AG04450 (cell line): ENCODE data around the gene TTC34. TPM values are rescaled to one million over a fixed set of nuclear protein-coding genes. Genes with fewer than 3 reads are reported as not detected.

Source experiments
- CTCF ChIA-PET: fragments of 300-600, 350-600 bp; formaldehyde crosslinking; extraction: SDS; loops from one replicate; lab custom pipeline; 2022; ENCODE audit warnings: antibody characterized with exemption, inconsistent platforms; lab: Charles Lee
- POLR2A ChIA-PET: fragments of 350-600 bp; formaldehyde crosslinking; extraction: SDS; loops from one replicate; lab custom pipeline; 2021; ENCODE audit warnings: antibody characterized with exemption, inconsistent platforms; lab: Yijun Ruan, JAX
- DNase-seq: peaks from one replicate; pipeline ENCODE4 v3.0.0-alpha.2; 2011; ENCODE audit warnings: low read depth, low spot score
- H3K27ac ChIP-seq: one replicate; pipeline ENCODE4 v1.5.1; 2012; ENCODE audit warnings: low read depth, low read length, control low read depth
- H3K27me3 ChIP-seq: one replicate; pipeline ENCODE4 v1.6.0; 2012; ENCODE audit warnings: low read length; ENCODE audit not compliant: control insufficient read depth, insufficient read depth
- H3K4me3 ChIP-seq: 2 replicates; pipeline ENCODE4 v1.5.1; 2011; ENCODE audit warnings: mild to moderate bottlenecking, low read depth, low read length, control low read depth
- H3K9me3 ChIP-seq: 2 replicates; pipeline ENCODE4 v1.5.1; 2012; ENCODE audit warnings: low read length; ENCODE audit not compliant: control insufficient read depth, insufficient read depth
- polyA plus RNA-seq: library from polyadenylated mRNA; depleted of rRNA; stranded (reverse); fragments of >200 nt; gene quantifications from 2 replicates; pipeline ENCODE4 v1.2.3, GENCODE V29; 2011
- TF ChIP-seq, protein P1 (sequence below): IDR thresholded peaks from 2 replicates; pipeline ENCODE4 v1.5.1; 2011; ENCODE audit warnings: low read depth, low read length, control low read depth, inconsistent platforms

TTC34 gene
- polyA plus RNA-seq, 1 experiment, result 0.06 TPM

DNA sequence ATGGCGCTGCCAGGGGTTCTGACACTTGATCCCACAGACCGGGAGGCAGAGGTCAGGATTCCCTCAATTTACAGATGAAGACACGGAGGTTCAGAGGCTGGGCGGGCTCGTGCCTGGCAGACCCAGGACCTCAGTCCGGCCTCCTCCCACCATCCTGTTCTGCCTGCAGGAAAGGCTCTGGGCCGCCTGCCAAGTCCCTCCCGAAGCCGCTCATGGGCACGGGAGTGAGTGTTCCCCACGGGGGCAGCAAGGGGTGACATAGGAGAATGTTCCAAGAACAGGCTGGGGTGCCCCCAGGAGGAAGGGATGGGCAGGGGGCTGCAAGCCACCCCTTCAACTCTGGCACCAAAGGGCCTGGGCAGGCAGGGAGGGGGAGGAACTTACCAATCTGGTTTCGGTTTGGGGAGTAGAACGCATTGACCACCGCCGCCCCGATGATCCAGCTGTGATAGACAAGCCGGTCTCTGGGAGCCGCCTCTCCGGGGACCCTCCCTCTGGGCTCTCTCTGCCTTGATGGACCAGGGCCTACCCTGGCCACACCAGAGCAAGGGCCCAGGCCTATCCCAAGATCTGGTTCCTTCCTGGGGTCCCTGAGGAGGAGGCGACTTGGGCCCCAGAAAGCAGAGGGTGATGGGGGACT is 207.4 kb downstream of the TTC34 start:
- ChIA-PET POLR2A (no interaction called here), CTCF (no interaction called here)
- Histone ChIP-seq H3K4me3 (no peak overlapping the region; the same call in 1 of the 2 replicates), H3K27ac (no peak overlapping the region), H3K9me3 (no peaks in the 10 kb centered on the region; the same call in none of the 2 replicates), H3K27me3 (no peaks in the 10 kb centered on the region)
- TF ChIP-seq, protein P1, sequence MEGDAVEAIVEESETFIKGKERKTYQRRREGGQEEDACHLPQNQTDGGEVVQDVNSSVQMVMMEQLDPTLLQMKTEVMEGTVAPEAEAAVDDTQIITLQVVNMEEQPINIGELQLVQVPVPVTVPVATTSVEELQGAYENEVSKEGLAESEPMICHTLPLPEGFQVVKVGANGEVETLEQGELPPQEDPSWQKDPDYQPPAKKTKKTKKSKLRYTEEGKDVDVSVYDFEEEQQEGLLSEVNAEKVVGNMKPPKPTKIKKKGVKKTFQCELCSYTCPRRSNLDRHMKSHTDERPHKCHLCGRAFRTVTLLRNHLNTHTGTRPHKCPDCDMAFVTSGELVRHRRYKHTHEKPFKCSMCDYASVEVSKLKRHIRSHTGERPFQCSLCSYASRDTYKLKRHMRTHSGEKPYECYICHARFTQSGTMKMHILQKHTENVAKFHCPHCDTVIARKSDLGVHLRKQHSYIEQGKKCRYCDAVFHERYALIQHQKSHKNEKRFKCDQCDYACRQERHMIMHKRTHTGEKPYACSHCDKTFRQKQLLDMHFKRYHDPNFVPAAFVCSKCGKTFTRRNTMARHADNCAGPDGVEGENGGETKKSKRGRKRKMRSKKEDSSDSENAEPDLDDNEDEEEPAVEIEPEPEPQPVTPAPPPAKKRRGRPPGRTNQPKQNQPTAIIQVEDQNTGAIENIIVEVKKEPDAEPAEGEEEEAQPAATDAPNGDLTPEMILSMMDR, result no peak
- no peak for DNase-seq

DNA sequence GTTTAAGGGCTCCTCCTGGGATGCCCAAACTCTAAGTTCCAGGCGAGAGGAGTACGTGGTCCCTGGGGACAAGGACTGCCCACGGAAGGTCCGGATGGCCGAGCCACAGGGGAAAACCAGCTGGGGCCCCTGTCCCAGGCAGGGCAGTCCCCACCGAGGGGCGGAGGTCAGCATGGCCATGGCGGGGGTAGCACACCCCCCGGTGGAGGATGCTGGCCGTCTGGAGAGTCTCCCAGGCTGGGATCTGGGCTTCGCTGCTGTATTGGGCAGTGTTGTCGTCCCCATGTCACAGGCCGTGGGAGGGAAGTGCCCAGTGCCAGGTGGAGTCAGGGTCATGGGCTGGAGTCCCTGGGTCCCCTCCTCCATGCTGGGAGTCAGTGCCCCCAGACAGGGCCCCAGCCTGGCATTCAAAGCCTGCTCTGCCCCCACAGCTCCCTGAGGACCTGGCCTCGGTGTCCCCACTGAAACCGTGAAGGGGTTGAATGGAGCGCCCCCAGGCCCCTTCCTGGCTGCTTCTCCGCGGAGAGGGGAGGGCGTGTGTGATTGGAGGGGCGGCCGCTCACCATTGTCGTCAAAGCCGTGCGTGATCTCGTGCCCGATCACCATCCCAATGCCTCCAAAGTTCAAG is 208.1 kb downstream of the TTC34 start:
- Histone ChIP-seq H3K9me3 (no peaks in the 10 kb centered on the region; the same call in 1 of the 2 replicates), H3K4me3 (no peak overlapping the region), H3K27ac (no peak overlapping the region), H3K27me3 (no peaks in the 10 kb centered on the region)
- ChIA-PET CTCF (no interaction called here), POLR2A (no interaction called here)
- no peak for DNase-seq
- TF ChIP-seq, protein P1, result no peak

DNA sequence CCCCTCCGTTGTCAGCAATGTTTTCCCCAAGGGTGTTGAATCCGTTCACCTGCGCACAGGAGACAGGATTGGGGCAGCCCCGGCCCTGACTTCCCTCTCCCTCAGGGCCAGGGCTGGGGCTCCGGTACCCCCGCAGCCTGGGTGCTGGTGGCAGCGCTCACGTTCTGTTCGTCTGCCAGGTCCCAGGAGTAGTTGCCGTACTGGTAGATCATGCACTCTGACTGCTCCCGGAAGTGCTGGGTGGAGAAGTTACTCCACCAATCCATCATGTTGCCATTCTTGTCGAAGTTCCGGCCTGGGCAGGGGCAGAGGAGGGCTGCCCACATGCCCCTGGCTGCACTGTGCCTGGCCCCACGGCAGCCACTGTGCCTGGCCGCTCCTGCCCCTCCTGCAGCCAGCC is 208.8 kb downstream of the TTC34 start:
- Histone ChIP-seq H3K27me3 (no peaks in the 10 kb centered on the region), H3K9me3 (no peaks in the 10 kb centered on the region; the same call in 1 of the 2 replicates), H3K4me3 (no peak overlapping the region), H3K27ac (no peak overlapping the region)
- TF ChIP-seq, protein P1, result no peak
- no peak for DNase-seq
- POLR2A ChIA-PET, result no interaction called here
- CTCF ChIA-PET, result no interaction called here

DNA sequence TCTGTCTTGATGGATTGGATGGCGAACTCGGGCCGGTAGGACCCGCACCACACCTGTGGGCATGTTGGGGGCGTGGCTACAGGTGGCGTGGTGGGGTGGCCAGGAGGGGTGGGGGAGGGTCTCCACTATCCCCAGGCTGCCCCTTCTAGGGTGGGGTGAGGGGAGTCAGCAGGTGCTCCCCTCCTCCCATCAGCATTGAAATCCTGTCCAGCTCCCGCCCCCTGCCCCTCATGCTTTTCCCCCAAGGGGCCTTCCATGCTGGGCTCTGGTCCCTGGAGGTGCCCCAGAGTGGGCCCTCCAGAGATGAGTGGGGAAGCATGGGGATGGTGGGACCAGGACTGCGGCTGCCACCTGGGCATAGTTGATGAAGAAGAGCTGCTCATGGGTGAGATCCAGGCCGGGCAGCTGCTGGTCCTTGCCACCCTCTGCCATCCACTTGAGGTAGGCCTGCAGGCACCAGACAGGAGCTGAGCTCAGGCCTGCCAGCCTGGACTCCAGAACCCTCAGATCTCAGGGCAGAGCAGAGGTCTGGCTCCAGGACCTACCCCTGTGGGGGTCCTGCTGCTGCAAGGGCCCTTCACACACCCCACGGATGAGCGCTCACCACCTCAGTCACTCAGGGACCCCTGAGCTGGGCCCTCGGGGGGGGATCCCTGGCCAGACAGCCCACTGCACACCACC is 209.8 kb downstream of the TTC34 start:
- CTCF ChIA-PET, result no interaction called here
- no peak for DNase-seq
- H3K4me3 ChIP-seq, result no peak overlapping the region
- no peak overlapping the region for H3K27ac ChIP-seq
- POLR2A ChIA-PET, result no interaction called here
- TF ChIP-seq, protein P1, result no peak
- no peaks in the 10 kb centered on the region; the same call in 1 of the 2 replicates for H3K9me3 ChIP-seq
- H3K27me3 ChIP-seq, result no peaks in the 10 kb centered on the region

DNA sequence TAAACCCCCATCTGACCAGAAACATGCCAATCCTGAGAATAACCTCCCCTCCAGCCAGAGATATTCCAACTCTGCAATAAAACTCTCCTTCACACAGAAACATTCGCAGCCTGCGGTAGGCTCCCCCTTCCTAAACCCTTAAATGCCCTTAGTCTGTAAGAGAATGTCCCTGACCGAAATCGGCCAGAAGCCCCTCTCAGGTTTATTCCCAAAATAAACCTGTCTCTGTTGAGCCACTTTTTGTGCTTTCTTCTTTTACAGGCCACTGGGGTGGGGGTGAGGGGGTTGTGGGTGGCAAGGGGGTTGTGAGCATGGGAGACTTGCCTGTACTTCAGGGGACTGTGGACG is 210.3 kb downstream of the TTC34 start:
- POLR2A ChIA-PET, result no interaction called here
- Histone ChIP-seq H3K27me3 (no peaks in the 10 kb centered on the region), H3K27ac (no peak overlapping the region), H3K9me3 (no peaks in the 10 kb centered on the region; the same call in 1 of the 2 replicates), H3K4me3 (no peak overlapping the region)
- TF ChIP-seq, protein P1, result no peak
- no peak for DNase-seq
- CTCF ChIA-PET, result no interaction called here
